Activated CD8-positive, alpha-beta memory T cell treated with anti-CD3 and anti-CD28 coated beads, Interleukin-2, amount 50 U/mL, for 1 hour (primary cell): Measurements from ENCODE around the gene KIF3C.

ENCODE experiments used
- DNase-seq: peaks from one replicate; pipeline ENCODE4 v3.0.0-alpha.2; 2020; ENCODE audit errors: extremely low read depth

KIF3C gene

GRCh38 chr2:25877431-25878360, 104.6 kb downstream of the KIF3C start:
- DNase-seq: peak; percentile 19
